ENCODE results near the gene LMOD3.
A peak's percentile ranks its signal among the peaks of the same experiment; 100 is the strongest.

The LMOD3 gene

DNA sequence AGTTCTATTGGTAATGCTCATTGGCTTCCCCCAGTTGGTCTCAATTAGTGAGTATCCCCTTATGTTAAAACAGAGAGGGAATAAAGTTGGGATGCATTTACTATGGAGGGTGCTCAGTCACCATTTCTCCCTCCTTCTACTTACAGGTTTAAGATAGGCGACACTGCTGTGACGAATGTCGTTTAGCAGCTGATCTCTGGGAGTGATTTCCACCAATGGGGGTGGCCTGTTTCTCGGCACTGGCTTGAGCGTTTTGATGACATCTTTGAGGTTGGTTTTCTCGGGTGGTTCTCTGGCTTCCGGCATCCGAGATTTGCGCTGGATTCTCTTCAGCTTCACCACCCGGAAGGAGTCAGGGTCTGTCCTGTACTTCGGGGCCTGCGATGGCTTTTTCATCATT is 3.8 kb downstream of the LMOD3 start:
- TF ChIP-seq, protein P1, sequence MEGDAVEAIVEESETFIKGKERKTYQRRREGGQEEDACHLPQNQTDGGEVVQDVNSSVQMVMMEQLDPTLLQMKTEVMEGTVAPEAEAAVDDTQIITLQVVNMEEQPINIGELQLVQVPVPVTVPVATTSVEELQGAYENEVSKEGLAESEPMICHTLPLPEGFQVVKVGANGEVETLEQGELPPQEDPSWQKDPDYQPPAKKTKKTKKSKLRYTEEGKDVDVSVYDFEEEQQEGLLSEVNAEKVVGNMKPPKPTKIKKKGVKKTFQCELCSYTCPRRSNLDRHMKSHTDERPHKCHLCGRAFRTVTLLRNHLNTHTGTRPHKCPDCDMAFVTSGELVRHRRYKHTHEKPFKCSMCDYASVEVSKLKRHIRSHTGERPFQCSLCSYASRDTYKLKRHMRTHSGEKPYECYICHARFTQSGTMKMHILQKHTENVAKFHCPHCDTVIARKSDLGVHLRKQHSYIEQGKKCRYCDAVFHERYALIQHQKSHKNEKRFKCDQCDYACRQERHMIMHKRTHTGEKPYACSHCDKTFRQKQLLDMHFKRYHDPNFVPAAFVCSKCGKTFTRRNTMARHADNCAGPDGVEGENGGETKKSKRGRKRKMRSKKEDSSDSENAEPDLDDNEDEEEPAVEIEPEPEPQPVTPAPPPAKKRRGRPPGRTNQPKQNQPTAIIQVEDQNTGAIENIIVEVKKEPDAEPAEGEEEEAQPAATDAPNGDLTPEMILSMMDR (IDR thresholded peaks at IDR 0.05; ENCODE audit: low read depth, low read length) = no peak
- no peak for DNase-seq (ENCODE audit: extremely low read depth, low read depth)

DNA sequence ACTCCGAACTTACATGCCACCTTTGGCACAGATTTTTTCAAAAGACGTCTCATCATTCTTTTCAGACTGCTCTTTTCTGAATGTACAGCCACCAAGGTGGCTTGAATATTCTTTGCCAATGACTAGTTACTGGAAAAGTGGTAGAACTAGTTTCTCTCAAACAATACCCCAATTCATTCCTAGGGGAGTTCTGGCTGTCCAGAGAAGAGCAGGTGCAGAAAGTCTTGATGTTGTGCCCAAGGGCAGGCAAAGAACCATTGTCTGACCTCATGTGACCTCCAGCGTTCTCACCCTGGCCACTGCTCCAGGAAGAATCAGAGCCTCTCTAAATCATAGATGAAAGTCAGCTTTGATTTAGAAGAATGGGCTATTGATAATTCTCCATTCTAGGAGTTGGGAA is 5.5 kb downstream of the LMOD3 start:
- no peak for DNase-seq (ENCODE audit: extremely low read depth, low read depth)
- TF ChIP-seq, protein P1 (IDR thresholded peaks at IDR 0.05; ENCODE audit: low read depth, low read length) = no peak

- TF ChIP-seq, protein P1 (IDR thresholded peaks at IDR 0.05; ENCODE audit: low read depth, low read length) = no peak
- DNase-seq (ENCODE audit: extremely low read depth, low read depth) = no peak
Observed at GRCh38 chr3:69116162-69116561, 6.2 kb downstream of the LMOD3 start.

DNA sequence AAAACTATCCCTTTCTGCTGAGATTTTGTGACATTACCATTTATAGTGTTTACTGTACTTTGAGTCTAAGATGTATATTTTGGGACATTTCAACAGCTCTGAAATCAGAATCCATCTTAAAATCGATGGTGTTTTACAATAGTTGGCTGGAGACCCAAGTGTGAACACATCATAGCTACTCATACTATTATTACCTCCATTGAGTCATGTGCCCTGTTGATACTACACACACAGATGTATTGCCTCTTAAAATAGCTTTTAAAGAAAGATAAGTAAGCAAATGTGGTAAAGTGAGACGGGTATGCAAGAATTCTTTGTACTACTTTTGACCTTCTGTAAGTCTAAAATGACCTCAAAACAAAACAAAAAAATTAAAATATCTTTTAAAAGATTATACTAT is 6.7 kb downstream of the LMOD3 start:
- TF ChIP-seq, protein P1 (IDR thresholded peaks at IDR 0.05; ENCODE audit: low read depth, low read length) = no peak
- DNase-seq (ENCODE audit: extremely low read depth, low read depth) = no peak

- peak; percentile 18 for DNase-seq (ENCODE audit: extremely low read depth, low read depth)
Observed at GRCh38 chr3:69113536-69113935, 8.9 kb downstream of the LMOD3 start.

GRCh38 chr3:69110941-69111546 is 11.4 kb downstream of the LMOD3 start:
- no peak for DNase-seq (ENCODE audit: extremely low read depth, low read depth)
- TF ChIP-seq, protein P1 (IDR thresholded peaks at IDR 0.05; ENCODE audit: low read depth, low read length) = no peak

More at GRCh38 chr3:69113536-69113935, 8.9 kb downstream of the LMOD3 start:
- TF ChIP-seq, protein P1 (IDR thresholded peaks at IDR 0.05; ENCODE audit: low read depth, low read length) = no peak

DNA sequence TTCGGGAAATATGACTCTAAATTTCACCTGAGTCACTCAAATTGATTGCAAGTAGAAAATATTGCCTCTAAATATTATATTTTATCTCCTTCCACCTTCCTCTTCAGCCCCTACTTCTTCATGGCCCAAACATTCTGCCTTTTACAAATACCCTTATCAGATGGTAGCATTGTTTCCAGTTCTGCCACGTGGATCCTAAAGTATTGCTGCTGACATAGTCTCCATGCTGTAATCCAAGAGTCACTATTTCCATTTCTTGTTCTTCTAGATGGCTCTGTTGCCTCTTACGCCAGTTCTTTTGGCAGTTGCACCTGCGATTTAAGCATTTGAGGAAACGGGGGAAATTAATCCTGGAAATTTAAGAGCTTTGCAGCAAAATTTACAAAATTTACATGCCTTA is 13.6 kb downstream of the LMOD3 start:
- TF ChIP-seq, protein P1 (IDR thresholded peaks at IDR 0.05; ENCODE audit: low read depth, low read length) = no peak
- DNase-seq (ENCODE audit: extremely low read depth, low read depth) = no peak
